Endodermal cell (in vitro differentiated cells): ENCODE data around the gene KRTAP19-2. TPM values are rescaled to one million over a fixed set of nuclear protein-coding genes. Genes with fewer than 3 reads are reported as not detected.

Source experiments
- DNase-seq: peaks from one replicate; pipeline ENCODE4 v3.0.0-alpha.2; 2017
- H3K27ac ChIP-seq: 2 replicates; pipeline ENCODE4 v1.5.1; 2013; ENCODE audit warnings: mild to moderate bottlenecking, low read depth, low read length, moderate library complexity
- H3K27me3 ChIP-seq: 2 replicates; pipeline ENCODE4 v1.6.1; 2013; ENCODE audit warnings: mild to moderate bottlenecking, low read length, moderate library complexity; ENCODE audit not compliant: insufficient read depth, control insufficient read depth, poor library complexity, severe bottlenecking
- H3K36me3 ChIP-seq: 2 replicates; pipeline ENCODE4 v1.7.0; 2013; ENCODE audit warnings: mild to moderate bottlenecking, low read length, moderate library complexity; ENCODE audit not compliant: control insufficient read depth, insufficient read depth
- H3K4me1 ChIP-seq: one replicate; pipeline ENCODE4 v1.7.0; 2013; ENCODE audit warnings: low read length; ENCODE audit not compliant: control insufficient read depth, insufficient read depth
- H3K4me3 ChIP-seq: 2 replicates; pipeline ENCODE4 v1.5.1; 2013; ENCODE audit warnings: mild to moderate bottlenecking, low read length, moderate library complexity
- H3K9ac ChIP-seq: 2 replicates; pipeline ENCODE4 v1.6.1; 2013; ENCODE audit warnings: mild to moderate bottlenecking, low read length, moderate library complexity; ENCODE audit not compliant: poor library complexity, severe bottlenecking; ENCODE audit errors: extremely low read depth
- H3K9me3 ChIP-seq: 2 replicates; pipeline ENCODE4 v1.6.1; 2013; ENCODE audit warnings: mild to moderate bottlenecking, low read length, moderate library complexity; ENCODE audit not compliant: control insufficient read depth
- H3K27ac Mint-ChIP-seq: 2 replicates; pipeline ENCODE4 v1.8.0; 2020; ENCODE audit warnings: mixed read lengths
- H3K27me3 Mint-ChIP-seq: 2 replicates; pipeline ENCODE4 v1.8.0; 2021; ENCODE audit warnings: mild to moderate bottlenecking, mixed read lengths; ENCODE audit not compliant: insufficient read depth
- H3K36me3 Mint-ChIP-seq: 2 replicates; pipeline ENCODE4 v1.8.0; 2020; ENCODE audit warnings: low read depth, mixed read lengths
- H3K4me1 Mint-ChIP-seq: 2 replicates; pipeline ENCODE4 v1.8.0; 2020; ENCODE audit warnings: mixed read lengths
- H3K4me3 Mint-ChIP-seq: 2 replicates; pipeline ENCODE4 v1.8.0; 2020; ENCODE audit warnings: mild to moderate bottlenecking, moderate library complexity, mixed read lengths
- H3K9me3 Mint-ChIP-seq: 2 replicates; pipeline ENCODE4 v1.8.0; 2020; ENCODE audit warnings: mild to moderate bottlenecking, mixed read lengths
- CTCF ChIP-seq: fragments of 200-600 bp; sonication (generic); conservative IDR thresholded peaks from 2 replicates; pipeline ENCODE4 v1.5.0; 2021; ENCODE audit warnings: antibody characterized with exemption, mild to moderate bottlenecking
- WGBS, 2 experiments: methylation state at CpG; one replicate each; pipeline versions ENCODE4 v1.1.5 to v1.1.7; 2013; ENCODE audit warnings: missing lambda C conversion rate in 2 of 2, mixed read lengths in 1 of 2; ENCODE audit not compliant: insufficient coverage in 1 of 2, insufficient read length in 1 of 2; 5-methylcytosine and 5-hydroxymethylcytosine counted together
- long read RNA-seq, 4 experiments: library from polyadenylated mRNA in 2 of 4; library from RNA in 1 of 4; library from capped mRNA in 1 of 4; stranded (forward) in 3 of 4; unstranded in 1 of 4; transcript quantifications; one replicate each; pipeline ENCODE4 v2.0.0, GENCODE V29; 2020 to 2021; ENCODE audit warnings: inconsistent platforms in 1 of 4
- polyA plus RNA-seq, 2 experiments: library from polyadenylated mRNA; stranded (reverse); fragments of 50-300 nt; gene quantifications; one replicate each; pipeline ENCODE4 v1.2.3, GENCODE V29; 2013
- total RNA-seq, 2 donors: library from RNA; stranded (reverse); fragmentation: NEBNext Ultra II Directional in 1 of 2; extraction: Animal tissue kit (Norgen Biotek cat#: 25700) in 1 of 2; gene quantifications; 2 replicates in 1 of 2; 3 replicates in 1 of 2; pipeline ENCODE4 v1.2.1, GENCODE V29; 2021

Gene KRTAP19-2
- total RNA-seq: not detected
- not detected for polyA plus RNA-seq (2013, experiment 1 of 2)
- polyA plus RNA-seq (2013, experiment 2 of 2): not detected
- long read RNA-seq, experiment 1: 0 reads
- long read RNA-seq, experiment 2: 0 reads
- long read RNA-seq, experiment 3: 0 reads
- long read RNA-seq, experiment 4: 0 reads

DNA sequence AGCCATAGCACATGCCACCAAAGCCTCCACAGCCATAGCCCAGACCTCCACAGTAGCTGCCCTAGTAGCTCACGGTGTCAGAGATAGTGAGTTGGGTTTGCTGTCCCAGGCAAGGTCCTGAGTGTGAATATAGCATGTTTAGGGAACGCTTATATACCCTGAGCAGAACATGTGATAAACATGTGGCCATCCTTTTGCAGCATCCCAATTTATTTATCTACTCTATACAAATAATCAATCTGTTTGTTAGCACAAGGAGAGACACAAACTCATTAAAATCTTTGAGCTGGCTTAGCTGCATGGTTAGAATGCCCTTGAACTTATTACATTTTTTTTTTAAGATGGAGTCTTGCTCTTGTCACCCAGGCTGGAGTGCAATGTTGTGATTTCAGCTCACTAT is at the start of gene KRTAP19-2:
Gene KRTAP19-2 (minus strand): TSS at position 101 of the 400 bp plus-strand sequence. CDS start 88 bp downstream, at position 13.
- no peak within 1 kb of the TSS for H3K4me3 Mint-ChIP-seq
- H3K36me3 ChIP-seq: no peaks in the 10 kb centered on the region
- no peak within 1 kb of the TSS for H3K27ac Mint-ChIP-seq
- H3K36me3 Mint-ChIP-seq: no peaks in the 10 kb centered on the region
- TF ChIP-seq CTCF: no peak
- peaks cover 20% of the 10 kb centered on the region for H3K9me3 ChIP-seq
- no peak within 1 kb of the TSS for H3K27ac ChIP-seq
- no peaks in the 10 kb centered on the region for H3K27me3 ChIP-seq
- H3K27me3 Mint-ChIP-seq: no peaks in the 10 kb centered on the region
- no peak within 1 kb of the TSS for H3K9ac ChIP-seq
- 93 to 100% methylated on average over 1 to 2 of the region's 2 CpGs for WGBS, 2 experiments
- DNase-seq: no peak
- no peaks in the 10 kb centered on the region for H3K4me1 ChIP-seq
- no peaks in the 10 kb centered on the region for H3K4me1 Mint-ChIP-seq
- H3K4me3 ChIP-seq: no peak within 1 kb of the TSS
- peaks cover 48% of the 10 kb centered on the region for H3K9me3 Mint-ChIP-seq

- Histone ChIP-seq H3K36me3 (no peaks in the 10 kb centered on the region), H3K4me1 (no peaks in the 10 kb centered on the region), H3K27ac (no peak overlapping the region), H3K27me3 (no peaks in the 10 kb centered on the region), H3K9ac (no peak overlapping the region), H3K9me3 (peaks cover 6% of the 10 kb centered on the region), H3K4me3 (no peak overlapping the region)
- Mint-ChIP-seq H3K27me3 (no peaks in the 10 kb centered on the region), H3K36me3 (no peaks in the 10 kb centered on the region), H3K4me3 (no peak overlapping the region), H3K9me3 (peaks cover 13% of the 10 kb centered on the region), H3K27ac (no peak overlapping the region), H3K4me1 (no peaks in the 10 kb centered on the region)
- no peak for TF ChIP-seq CTCF
- DNase-seq: no peak
- 91% methylated on average over 1 of the region's 1 CpG; no CpG with 5 or more reads in 1 of the 2 experiments for WGBS, 2 experiments
Measured at GRCh38 chr21:30518876-30519275, 31.6 kb upstream of the KRTAP19-2 start.

DNA sequence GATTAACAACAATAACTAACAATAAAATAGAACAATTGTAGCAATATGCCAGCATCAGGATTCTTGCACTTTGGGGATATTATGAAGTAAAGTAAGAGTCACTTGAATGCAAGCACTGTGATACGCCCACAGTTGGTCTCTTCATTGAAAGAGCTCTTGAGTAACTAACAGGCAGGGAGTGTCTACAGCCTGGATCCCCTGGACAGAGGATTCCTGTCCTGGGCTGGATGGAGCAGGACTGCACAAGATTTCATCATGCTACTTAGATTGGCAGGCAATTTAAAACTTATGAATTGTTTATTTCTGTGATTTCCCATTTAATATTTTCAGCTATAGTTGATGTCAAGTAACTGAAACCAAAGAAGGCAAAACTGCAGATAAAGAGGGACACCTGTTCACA is 28.4 kb upstream of the KRTAP19-2 start:
- Mint-ChIP-seq H3K36me3 (no peaks in the 10 kb centered on the region), H3K9me3 (peaks cover 5% of the 10 kb centered on the region), H3K4me3 (no peak overlapping the region), H3K27ac (no peak overlapping the region), H3K4me1 (no peaks in the 10 kb centered on the region), H3K27me3 (no peaks in the 10 kb centered on the region)
- Histone ChIP-seq H3K27me3 (no peaks in the 10 kb centered on the region), H3K9ac (no peak overlapping the region), H3K36me3 (no peaks in the 10 kb centered on the region), H3K4me1 (no peaks in the 10 kb centered on the region), H3K27ac (no peak overlapping the region), H3K9me3 (no peaks in the 10 kb centered on the region), H3K4me3 (no peak overlapping the region)
- no peak for DNase-seq
- 60 to 89% methylated on average over 1 of the region's 1 CpG for WGBS, 2 experiments
- no peak for TF ChIP-seq CTCF
